ENCODE results near the gene C2orf92.

Gene C2orf92

DNA sequence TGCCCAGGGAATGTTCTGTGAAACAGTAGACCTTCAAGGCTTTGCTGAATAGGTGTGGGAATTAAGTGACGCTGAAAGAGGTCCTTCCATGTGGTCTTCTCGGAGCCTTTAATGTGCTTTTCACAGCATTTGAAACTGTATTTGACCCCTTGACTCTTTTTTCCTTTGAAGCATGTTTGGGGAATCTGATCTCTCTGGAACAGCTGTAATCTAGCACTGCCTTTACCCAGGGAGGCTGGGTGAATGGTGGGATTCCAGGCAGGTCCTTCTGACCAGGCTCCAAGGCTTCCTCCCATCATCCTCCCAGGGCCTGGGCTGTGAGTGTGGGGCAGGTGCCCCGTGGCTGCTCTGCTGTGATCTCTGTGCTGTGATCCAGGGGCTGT is 48.1 kb downstream of the C2orf92 start (continued):
- TF ChIP-seq CSRNP3 (CRISPR knock-in tag; IDR thresholded peaks at IDR 0.05), result no peak
- TF ChIP-seq, protein P1, sequence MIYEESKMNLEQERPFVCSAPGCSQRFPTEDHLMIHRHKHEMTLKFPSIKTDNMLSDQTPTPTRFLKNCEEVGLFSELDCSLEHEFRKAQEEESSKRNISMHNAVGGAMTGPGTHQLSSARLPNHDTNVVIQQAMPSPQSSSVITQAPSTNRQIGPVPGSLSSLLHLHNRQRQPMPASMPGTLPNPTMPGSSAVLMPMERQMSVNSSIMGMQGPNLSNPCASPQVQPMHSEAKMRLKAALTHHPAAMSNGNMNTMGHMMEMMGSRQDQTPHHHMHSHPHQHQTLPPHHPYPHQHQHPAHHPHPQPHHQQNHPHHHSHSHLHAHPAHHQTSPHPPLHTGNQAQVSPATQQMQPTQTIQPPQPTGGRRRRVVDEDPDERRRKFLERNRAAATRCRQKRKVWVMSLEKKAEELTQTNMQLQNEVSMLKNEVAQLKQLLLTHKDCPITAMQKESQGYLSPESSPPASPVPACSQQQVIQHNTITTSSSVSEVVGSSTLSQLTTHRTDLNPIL (CRISPR knock-in tag; IDR thresholded peaks at IDR 0.05; ENCODE audit: low read depth), result no peak
- no peak for TF ChIP-seq OSR1 (CRISPR knock-in tag; IDR thresholded peaks at IDR 0.05)
- TF ChIP-seq TOX (CRISPR knock-in tag; IDR thresholded peaks at IDR 0.05; ENCODE audit: borderline replicate concordance), result no peak
- TF ChIP-seq ZNF70 (CRISPR knock-in tag; IDR thresholded peaks at IDR 0.05), result no peak
- no peak for TF ChIP-seq ZNF8 (CRISPR knock-in tag; IDR thresholded peaks at IDR 0.05)

- TF ChIP-seq ZC3H10 (CRISPR knock-in tag; IDR thresholded peaks at IDR 0.05) (no peak), ZNF70 (CRISPR knock-in tag; IDR thresholded peaks at IDR 0.05) (no peak), PATZ1 (CRISPR knock-in tag; IDR thresholded peaks at IDR 0.05; ENCODE audit: borderline replicate concordance) (no peak), OSR1 (CRISPR knock-in tag; IDR thresholded peaks at IDR 0.05) (no peak), POU6F1 (CRISPR knock-in tag; IDR thresholded peaks at IDR 0.05; ENCODE audit: borderline replicate concordance, low read depth) (no peak), ARNTL (CRISPR knock-in tag; IDR thresholded peaks at IDR 0.05; ENCODE audit: borderline replicate concordance, low read depth) (no peak)
- no peak for ATAC-seq
Measured at GRCh38 chr2:97718051-97718882, 48.8 kb downstream of the C2orf92 start.

DNA sequence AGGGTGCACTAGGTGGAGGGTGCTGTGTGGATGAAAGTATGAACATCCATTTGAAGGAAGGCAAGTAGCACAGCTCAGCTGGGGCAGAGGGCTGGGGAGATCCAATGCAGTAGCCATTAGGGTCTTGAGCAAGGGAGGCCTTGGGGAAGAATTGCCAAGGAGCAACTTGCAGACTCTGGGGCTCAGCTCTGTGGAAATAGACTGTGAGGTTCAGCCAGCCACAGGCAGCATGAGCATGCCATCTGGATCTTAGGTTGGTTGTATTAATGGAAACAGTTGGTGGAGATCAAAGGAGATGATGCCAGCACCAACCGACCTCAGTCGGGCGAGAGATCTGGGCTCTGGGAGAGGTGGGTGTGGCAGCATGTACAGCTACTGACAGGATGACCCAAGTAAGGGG is 49.4 kb downstream of the C2orf92 start:
- no peak for ATAC-seq
- TF ChIP-seq ZNF70 (CRISPR knock-in tag; IDR thresholded peaks at IDR 0.05), result no peak
- no peak for TF ChIP-seq TOX (CRISPR knock-in tag; IDR thresholded peaks at IDR 0.05; ENCODE audit: borderline replicate concordance)
- no peak for TF ChIP-seq RARB (CRISPR knock-in tag; IDR thresholded peaks at IDR 0.05)
- no peak for TF ChIP-seq ARNTL (CRISPR knock-in tag; IDR thresholded peaks at IDR 0.05; ENCODE audit: borderline replicate concordance, low read depth)
- no peak for TF ChIP-seq SNAI2 (CRISPR knock-in tag; IDR thresholded peaks at IDR 0.05)
- no peak for TF ChIP-seq POU6F1 (CRISPR knock-in tag; IDR thresholded peaks at IDR 0.05; ENCODE audit: borderline replicate concordance, low read depth)
- TF ChIP-seq OSR1 (CRISPR knock-in tag; IDR thresholded peaks at IDR 0.05), result no peak
- TF ChIP-seq, protein P1 (CRISPR knock-in tag; IDR thresholded peaks at IDR 0.05; ENCODE audit: low read depth), result no peak
- TF ChIP-seq TCF4 (CRISPR knock-in tag; IDR thresholded peaks at IDR 0.05; ENCODE audit: borderline replicate concordance), result no peak
- TF ChIP-seq ISL1 (CRISPR knock-in tag; IDR thresholded peaks at IDR 0.05), result no peak
- TF ChIP-seq BACH2 (CRISPR knock-in tag; IDR thresholded peaks at IDR 0.05; ENCODE audit: borderline replicate concordance), result no peak
